Measurements from ENCODE around the gene FASTKD3.
A peak's percentile ranks its signal among the peaks of the same experiment; 100 is the strongest.
"Not testable (repeated sequence)": the region's sequence is repeated elsewhere in the genome, so short reads cannot be mapped to it uniquely, and the experiment has no call there.

The FASTKD3 gene, protein sequence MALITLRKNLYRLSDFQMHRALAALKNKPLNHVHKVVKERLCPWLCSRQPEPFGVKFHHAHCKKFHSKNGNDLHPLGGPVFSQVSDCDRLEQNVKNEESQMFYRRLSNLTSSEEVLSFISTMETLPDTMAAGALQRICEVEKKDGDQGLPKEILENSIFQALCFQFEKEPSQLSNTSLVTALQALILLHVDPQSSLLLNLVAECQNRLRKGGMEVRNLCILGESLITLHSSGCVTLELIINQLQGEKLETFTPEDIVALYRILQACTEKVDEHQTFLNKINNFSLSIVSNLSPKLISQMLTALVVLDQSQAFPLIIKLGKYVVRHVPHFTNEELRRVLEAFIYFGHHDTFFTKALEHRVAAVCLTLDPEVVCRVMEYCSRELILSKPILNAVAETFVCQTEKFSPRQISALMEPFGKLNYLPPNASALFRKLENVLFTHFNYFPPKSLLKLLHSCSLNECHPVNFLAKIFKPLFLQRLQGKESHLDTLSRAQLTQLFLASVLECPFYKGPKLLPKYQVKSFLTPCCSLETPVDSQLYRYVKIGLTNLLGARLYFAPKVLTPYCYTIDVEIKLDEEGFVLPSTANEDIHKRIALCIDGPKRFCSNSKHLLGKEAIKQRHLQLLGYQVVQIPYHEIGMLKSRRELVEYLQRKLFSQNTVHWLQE

DNA sequence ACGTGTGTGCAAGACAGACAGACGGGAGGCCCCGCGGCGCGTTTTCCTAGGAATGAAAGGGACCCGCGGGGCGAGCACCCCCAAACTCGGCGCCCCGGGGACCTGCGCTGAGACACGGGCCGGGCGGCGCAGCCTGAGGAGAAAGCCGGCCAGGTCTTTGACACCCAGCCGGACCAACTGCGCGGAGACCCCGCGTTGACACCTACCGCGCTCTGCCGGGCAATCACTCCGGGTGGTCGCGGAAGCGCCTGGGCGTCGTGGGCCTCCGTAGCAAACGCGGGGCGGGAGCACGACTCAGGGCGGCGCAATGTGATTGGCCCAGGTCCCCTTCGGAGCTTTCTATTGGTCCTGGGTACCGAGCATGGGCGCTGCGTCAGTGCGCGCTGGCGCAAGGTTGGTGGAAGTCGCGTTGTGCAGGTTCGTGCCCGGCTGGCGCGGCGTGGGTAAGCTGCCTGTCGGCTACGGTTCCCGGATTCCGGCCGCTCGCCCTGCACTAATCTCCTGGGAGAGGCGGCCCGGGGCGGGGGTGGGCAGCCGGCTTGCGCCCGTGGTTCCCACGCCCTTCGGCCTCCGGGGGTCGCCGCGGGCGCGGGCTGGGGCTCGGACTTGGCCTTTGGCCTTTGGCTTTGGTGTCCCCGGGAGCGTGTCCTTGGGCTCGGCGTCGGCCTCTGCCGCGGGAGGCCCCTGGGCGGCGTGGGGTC lies at the start of gene FASTKD3, which contains the start of gene MTRR:
Gene FASTKD3, minus strand, starts transcription at position 259 of the 701 bp plus-strand sequence. CDS start 948 bp downstream, outside the sequence.
Gene MTRR, plus strand, starts transcription at position 376 of the 701 bp plus-strand sequence. CDS start 1,647 bp downstream, outside the sequence.
- peak; percentile 88 for DNase-seq (ENCODE audit: low read depth)
- peak within 1 kb of the TSS; percentile 80 for H3K4me3 ChIP-seq (ENCODE audit: low read length)
- TF ChIP-seq, protein P1, sequence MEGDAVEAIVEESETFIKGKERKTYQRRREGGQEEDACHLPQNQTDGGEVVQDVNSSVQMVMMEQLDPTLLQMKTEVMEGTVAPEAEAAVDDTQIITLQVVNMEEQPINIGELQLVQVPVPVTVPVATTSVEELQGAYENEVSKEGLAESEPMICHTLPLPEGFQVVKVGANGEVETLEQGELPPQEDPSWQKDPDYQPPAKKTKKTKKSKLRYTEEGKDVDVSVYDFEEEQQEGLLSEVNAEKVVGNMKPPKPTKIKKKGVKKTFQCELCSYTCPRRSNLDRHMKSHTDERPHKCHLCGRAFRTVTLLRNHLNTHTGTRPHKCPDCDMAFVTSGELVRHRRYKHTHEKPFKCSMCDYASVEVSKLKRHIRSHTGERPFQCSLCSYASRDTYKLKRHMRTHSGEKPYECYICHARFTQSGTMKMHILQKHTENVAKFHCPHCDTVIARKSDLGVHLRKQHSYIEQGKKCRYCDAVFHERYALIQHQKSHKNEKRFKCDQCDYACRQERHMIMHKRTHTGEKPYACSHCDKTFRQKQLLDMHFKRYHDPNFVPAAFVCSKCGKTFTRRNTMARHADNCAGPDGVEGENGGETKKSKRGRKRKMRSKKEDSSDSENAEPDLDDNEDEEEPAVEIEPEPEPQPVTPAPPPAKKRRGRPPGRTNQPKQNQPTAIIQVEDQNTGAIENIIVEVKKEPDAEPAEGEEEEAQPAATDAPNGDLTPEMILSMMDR (conservative IDR thresholded peaks at IDR 0.05; ENCODE audit: low read length) = no peak

DNA sequence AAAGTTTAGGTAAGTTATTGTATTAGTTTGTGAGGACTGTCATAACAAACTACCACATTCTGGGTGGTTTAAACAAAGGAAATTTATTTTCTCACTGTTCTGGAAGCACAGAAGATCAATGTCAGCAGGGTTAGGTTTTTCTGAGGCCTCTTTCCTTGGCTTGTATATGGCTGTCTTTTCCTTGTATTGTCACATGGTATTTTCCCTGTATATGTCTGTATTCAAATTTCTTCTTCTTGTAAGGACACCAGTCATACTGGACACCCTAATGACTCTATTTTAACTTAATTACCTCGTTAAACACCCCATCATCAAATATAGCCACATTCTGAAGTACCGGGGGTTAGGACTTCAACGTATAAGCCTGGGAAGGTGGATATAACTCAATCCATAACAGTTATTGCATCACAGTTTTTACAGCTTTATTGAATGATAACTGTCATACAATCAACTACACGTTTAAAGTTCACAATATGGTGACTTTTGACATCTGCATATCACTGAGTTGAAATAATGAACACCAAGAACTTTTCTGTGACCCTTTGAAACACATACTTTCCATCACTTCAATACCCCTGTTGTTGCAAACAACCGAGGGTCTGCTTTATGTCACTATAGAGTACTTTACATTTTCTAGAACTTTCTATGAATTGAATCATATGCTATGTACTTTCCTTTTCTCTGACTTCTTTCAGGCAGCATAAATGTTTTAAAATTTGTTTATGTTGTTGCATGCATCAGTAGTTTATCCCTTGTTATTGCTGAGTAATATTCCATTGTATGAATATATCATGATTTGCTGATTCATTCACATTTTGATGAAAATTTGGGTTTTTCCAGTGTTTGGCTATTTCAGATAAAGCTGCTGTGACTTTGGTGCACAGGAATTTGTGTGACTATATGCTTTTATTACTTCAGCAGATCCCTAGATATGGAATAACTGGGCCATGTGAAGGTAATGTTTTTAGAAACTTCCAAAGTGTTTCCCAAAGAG lies 48.6 kb upstream of the FASTKD3 start:
- DNase-seq (ENCODE audit: low read depth) = no peak
- H3K4me3 ChIP-seq (ENCODE audit: low read length) = no peak overlapping the region
- TF ChIP-seq, protein P1 (conservative IDR thresholded peaks at IDR 0.05; ENCODE audit: low read length) = no peak

DNA sequence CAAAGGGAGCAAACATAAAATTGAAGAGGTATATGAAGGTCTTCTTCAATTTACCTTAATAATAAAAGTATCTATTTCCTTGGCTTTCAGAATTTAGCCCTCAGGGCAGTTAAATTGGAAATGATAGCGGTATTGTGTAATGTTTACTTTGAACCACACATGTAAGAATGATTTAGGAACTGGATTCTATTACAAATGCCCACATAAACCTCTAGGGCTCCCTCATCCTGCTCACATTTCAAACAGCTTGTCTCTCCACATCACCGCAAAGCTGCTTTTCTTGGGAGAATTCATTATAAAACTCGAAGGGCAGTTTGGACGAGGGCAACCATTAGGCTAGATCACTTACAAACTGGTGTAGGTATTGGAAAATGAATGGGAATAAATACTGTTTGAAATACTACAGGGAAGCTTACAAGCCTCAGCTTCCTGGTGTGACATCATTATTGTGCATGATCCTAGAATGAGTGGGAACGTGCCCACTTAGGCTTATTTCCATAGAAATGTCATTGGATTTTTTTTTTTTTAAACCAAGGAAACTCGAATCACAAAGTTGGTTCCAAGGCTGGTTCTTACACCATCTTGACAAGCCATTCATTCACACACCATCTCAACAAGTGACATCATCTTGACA lies 47.5 kb upstream of the FASTKD3 start:
- TF ChIP-seq, protein P1 (conservative IDR thresholded peaks at IDR 0.05; ENCODE audit: low read length) = no peak
- H3K4me3 ChIP-seq (ENCODE audit: low read length) = no peak overlapping the region
- peak; percentile 14 for DNase-seq (ENCODE audit: low read depth)

DNA sequence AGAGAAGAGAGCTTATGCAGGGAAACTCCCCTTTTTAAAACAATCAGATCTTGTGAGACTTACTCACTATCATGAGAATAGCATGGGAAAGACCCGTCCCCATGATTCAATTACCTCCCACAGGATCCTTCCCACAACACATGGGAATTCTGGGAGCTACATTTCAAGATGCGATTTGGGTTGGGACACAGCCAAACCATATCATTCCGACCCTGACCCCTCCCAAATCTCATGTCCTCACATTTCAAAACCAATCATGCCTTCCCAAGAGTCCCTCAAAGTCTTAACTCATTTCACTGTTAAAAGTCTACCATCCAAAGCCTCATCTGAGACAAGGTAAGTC lies 42.6 kb upstream of the FASTKD3 start:
- not testable (repeated sequence) for DNase-seq (ENCODE audit: low read depth); H3K4me3 ChIP-seq (ENCODE audit: low read length)

DNA sequence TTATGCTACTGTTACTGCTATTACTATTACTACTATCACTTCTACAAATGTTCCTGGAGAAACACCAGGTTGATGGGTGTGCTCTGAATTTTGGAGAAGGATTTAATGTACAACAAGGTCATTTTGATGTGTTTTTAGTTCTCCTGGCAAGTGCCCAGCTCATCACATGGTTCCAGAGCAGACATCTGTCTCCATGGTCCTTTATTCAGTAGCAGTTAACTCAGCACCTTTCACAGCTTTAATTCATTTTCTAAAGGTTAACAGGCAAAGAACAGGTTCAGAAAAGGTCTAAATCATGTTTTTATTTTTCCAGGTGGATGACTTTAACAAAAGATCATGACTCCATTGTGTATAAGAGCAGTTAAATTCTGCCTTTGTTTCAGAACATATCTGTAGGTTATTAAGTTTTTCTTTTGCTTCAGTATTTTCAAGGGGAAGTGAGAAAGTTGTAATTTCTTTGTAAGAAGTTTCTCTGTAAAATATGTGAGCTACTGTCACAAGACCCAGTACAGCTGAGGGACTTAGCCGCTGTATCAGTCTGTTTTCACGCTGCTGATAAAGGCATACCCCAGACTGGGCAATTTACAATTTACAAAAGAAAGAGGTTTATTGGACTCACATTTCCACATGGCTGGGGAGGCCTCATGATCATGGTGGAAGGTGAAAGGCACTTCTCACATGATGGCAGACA lies 42.1 kb upstream of the FASTKD3 start:
- H3K4me3 ChIP-seq (ENCODE audit: low read length) = no peak overlapping the region
- TF ChIP-seq, protein P1 (conservative IDR thresholded peaks at IDR 0.05; ENCODE audit: low read length) = no peak
- DNase-seq (ENCODE audit: low read depth) = no peak

DNA sequence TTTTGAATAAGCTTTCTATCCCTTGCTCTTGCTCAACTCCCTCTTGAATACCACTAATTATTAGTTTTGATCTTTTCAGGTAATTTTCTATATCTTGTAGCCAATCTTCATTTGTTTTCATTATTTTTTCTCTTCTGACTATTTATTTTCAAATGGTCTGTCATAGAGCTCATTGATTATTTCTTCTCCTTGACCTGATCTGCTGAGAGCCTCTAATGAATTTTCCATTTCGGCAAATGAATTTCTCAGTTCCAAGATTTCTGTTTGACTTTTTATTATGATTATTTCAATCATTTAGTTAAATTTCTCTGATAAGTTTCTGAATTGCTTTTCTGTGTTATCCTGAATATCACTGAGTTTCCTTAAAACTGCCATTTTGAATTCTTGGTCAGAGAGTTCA lies 39.5 kb upstream of the FASTKD3 start:
- no peak overlapping the region for H3K4me3 ChIP-seq (ENCODE audit: low read length)
- no peak for DNase-seq (ENCODE audit: low read depth)
- TF ChIP-seq, protein P1 (conservative IDR thresholded peaks at IDR 0.05; ENCODE audit: low read length) = no peak
